ENCODE data around the gene NIPBL.
"Not testable (repeated sequence)": the region's sequence is repeated elsewhere in the genome, so short reads cannot be mapped to it uniquely, and the experiment has no call there.

The NIPBL gene

GRCh38 chr5:37043693-37044092, 167.1 kb downstream of the NIPBL start:
- no peak for DNase-seq

GRCh38 chr5:37044120-37044519, 167.6 kb downstream of the NIPBL start:
- DNase-seq = no peak

- no peak for DNase-seq
Observed at GRCh38 chr5:37045703-37046102, 169.1 kb downstream of the NIPBL start.

GRCh38 chr5:37047947-37048346, 171.4 kb downstream of the NIPBL start:
- no peak for DNase-seq

- DNase-seq = no peak
Observed at GRCh38 chr5:37054391-37054790, 177.8 kb downstream of the NIPBL start.

GRCh38 chr5:37055383-37055990, 178.9 kb downstream of the NIPBL start:
- DNase-seq = no peak

- DNase-seq = no peak
Observed at GRCh38 chr5:37056762-37057161, 180.2 kb downstream of the NIPBL start.

GRCh38 chr5:37060030-37060429, 183.5 kb downstream of the NIPBL start:
- DNase-seq = no peak

- DNase-seq = no peak
Observed at GRCh38 chr5:37063739-37064138, 187.2 kb downstream of the NIPBL start.

- no peak for DNase-seq
Observed at GRCh38 chr5:37064442-37064841, 187.9 kb downstream of the NIPBL start.

- no peak for DNase-seq
Observed at GRCh38 chr5:37071487-37071886, 194.9 kb downstream of the NIPBL start.

- DNase-seq = no peak
Observed at GRCh38 chr5:37071901-37072581, 195.5 kb downstream of the NIPBL start.

GRCh38 chr5:37075399-37075950, 198.9 kb downstream of the NIPBL start:
- no peak for DNase-seq

- no peak for DNase-seq
Observed at GRCh38 chr5:37077146-37077545, 200.6 kb downstream of the NIPBL start.

- DNase-seq = no peak
Observed at GRCh38 chr5:37080697-37081096, 204.1 kb downstream of the NIPBL start.

GRCh38 chr5:37082977-37083376, 206.4 kb downstream of the NIPBL start:
- not testable (repeated sequence) for DNase-seq

- not testable (repeated sequence) for DNase-seq
Observed at GRCh38 chr5:37086026-37086425, 209.5 kb downstream of the NIPBL start.

GRCh38 chr5:37086466-37087173, 210.1 kb downstream of the NIPBL start:
- DNase-seq = no peak

- DNase-seq = no peak
Observed at GRCh38 chr5:37088009-37088408, 211.4 kb downstream of the NIPBL start.

GRCh38 chr5:37090123-37090726, 213.7 kb downstream of the NIPBL start:
- no peak for DNase-seq

- DNase-seq = no peak
Observed at GRCh38 chr5:37090781-37091180, 214.2 kb downstream of the NIPBL start.

GRCh38 chr5:37093795-37094194, 217.2 kb downstream of the NIPBL start:
- DNase-seq = not testable (repeated sequence)

- DNase-seq = not testable (repeated sequence)
Observed at GRCh38 chr5:37099267-37099666, 222.7 kb downstream of the NIPBL start.
